Activated CD4-positive, alpha-beta memory T cell treated with anti-CD3 and anti-CD28 coated beads for 36 hours (primary cell): ENCODE measurements around the gene RBM4. TPM values are rescaled to one million over a fixed set of nuclear protein-coding genes. Genes with fewer than 3 reads are reported as not detected.
A peak's percentile ranks its signal among the peaks of the same experiment; 100 is the strongest.
"Not testable (repeated sequence)": the region's sequence is repeated elsewhere in the genome, so short reads cannot be mapped to it uniquely, and the experiment has no call there.

Source experiments
- CTCF ChIA-PET: fragments of 350-600 bp; sonication (Branson Sonifier 250); formaldehyde crosslinking; loops from one replicate; lab custom pipeline; 2021; ENCODE audit warnings: antibody characterized with exemption, inconsistent platforms; lab: Charles Lee
- POLR2A ChIA-PET: fragments of 350-600 bp; sonication (Branson Sonifier 250); formaldehyde crosslinking; loops from one replicate; lab custom pipeline; 2021; ENCODE audit warnings: antibody characterized with exemption; lab: Charles Lee
- DNase-seq: peaks from one replicate; pipeline ENCODE4 v3.0.0-alpha.2; 2020
- H3K27ac Mint-ChIP-seq: one replicate; pipeline ENCODE4 v1.8.0; 2021; ENCODE audit warnings: mixed read lengths
- H3K27me3 Mint-ChIP-seq: one replicate; pipeline ENCODE4 v1.8.0; 2021; ENCODE audit warnings: mixed read lengths
- H3K36me3 Mint-ChIP-seq: one replicate; pipeline ENCODE4 v1.8.0; 2021; ENCODE audit warnings: mixed read lengths
- H3K4me1 Mint-ChIP-seq: one replicate; pipeline ENCODE4 v1.8.0; 2021; ENCODE audit warnings: low read depth, mixed read lengths
- H3K4me3 Mint-ChIP-seq: one replicate; pipeline ENCODE4 v1.8.0; 2021; ENCODE audit warnings: mild to moderate bottlenecking, mixed read lengths
- H3K9me3 Mint-ChIP-seq: one replicate; pipeline ENCODE4 v1.8.0; 2021; ENCODE audit warnings: mixed read lengths
- intact Hi-C: fragments of 100-400 bp; cut with micrococcal nuclease; formaldehyde crosslinking; loops from one replicate; pipeline ENCODE4 v1.15.1; 2023
- total RNA-seq, 2 experiments: library from RNA; stranded (reverse); gene quantifications; one replicate each; pipeline ENCODE4 v1.2.3, GENCODE V29; 2021

The RBM4 gene
- total RNA-seq, 2 experiments from 2014 or later = 87.0 to 94.0 TPM

DNA sequence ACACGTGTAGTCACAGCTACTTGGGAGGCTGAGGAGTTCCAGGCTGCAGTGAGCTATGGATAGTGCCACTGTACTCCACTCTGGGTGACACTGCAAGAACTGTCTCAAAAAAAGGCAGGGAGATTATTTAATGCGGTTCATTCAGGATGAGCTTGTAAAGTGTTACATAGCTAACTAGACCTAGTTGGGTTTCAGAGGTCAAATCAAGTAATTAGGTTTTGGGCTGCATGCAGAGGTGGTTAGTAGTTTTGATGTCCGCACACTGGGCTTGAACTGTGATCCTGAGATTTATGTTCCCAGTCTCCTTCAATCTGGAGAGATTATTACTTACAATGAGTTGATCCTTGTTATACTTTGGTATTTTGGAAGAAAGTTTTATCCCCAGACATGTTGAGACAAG, 2.1 kb upstream of the RBM4 start:
- H3K27me3 Mint-ChIP-seq = no peaks in the 10 kb centered on the region
- H3K27ac Mint-ChIP-seq = peak overlapping the region; percentile 43
- no peak for DNase-seq
- intact Hi-C loops = no loop called here
- ChIA-PET POLR2A (interaction anchor here (4.9 to 6.6 kb wide), 3 partner anchors 13 to 41 kb away, joined by 28 to 140 read pairs (median 36); partner anchors contain the start of genes RBM14 and RBM4B), CTCF (interaction anchor here (1.5 to 3.8 kb wide), 2 partner anchors 9 to 42 kb away, joined by 3 to 33 read pairs; partner anchors contain the start of gene RBM4B)
- no peaks in the 10 kb centered on the region for H3K9me3 Mint-ChIP-seq
- peaks cover 52% of the 10 kb centered on the region for H3K4me1 Mint-ChIP-seq
- H3K36me3 Mint-ChIP-seq = peaks cover 53% of the 10 kb centered on the region
- H3K4me3 Mint-ChIP-seq = no peak overlapping the region

DNA sequence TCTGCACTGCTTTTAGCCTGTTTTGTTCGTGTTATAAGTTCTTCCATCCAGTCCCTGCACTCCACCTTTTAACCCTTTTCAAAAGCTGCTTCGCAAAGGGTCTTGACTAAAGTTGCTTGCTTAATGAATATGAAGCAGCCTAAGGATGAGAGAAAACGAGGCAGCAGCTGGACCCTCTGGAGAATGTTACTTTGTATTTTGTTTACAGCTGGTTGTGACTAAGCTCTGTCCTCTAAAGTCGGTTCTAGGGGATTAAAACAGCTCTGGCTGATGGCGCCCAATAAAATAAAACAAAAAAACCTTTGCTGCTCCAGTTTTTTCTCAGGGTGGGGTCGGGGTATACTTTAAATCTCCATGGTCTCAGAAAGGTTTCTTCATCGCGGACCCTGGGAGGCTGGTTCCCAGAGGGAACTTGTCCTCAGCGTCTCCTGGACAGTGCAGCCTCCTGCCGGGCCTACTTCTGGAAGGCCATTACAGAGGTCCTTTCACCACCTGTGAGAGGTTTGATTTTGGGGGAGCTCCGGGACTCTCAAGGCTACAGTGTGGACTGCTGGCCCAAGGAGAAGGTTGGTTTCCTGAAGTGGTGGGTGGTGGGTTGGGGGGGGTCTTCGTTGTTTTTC, 836 bp upstream of the RBM4 start:
- peaks cover 54% of the 10 kb centered on the region for H3K36me3 Mint-ChIP-seq
- DNase-seq = no peak
- H3K27me3 Mint-ChIP-seq = no peaks in the 10 kb centered on the region
- peak overlapping the region; percentile 99 for H3K4me3 Mint-ChIP-seq
- CTCF ChIA-PET = interaction anchor here (0.6 to 3.8 kb wide), 15 partner anchors 9 to 199 kb away, joined by 3 to 33 read pairs (median 5); partner anchors contain the start of genes CCDC87, CCS, MRPL11 and RBM14
- H3K27ac Mint-ChIP-seq = peak overlapping the region; percentile 98
- intact Hi-C loops = loop anchor here (1.0 to 2.0 kb wide), 3 partner anchors 20 to 91 kb away; partner anchors contain the start of genes ACTN3, RBM4B and ZDHHC24
- POLR2A ChIA-PET = interaction anchor here (0.5 to 6.6 kb wide), 15 partner anchors 9 to 209 kb away, joined by 3 to 140 read pairs (median 5); partner anchors contain the start of genes ACTN3, CCDC87, CCS and CTSF
- no peaks in the 10 kb centered on the region for H3K9me3 Mint-ChIP-seq
- H3K4me1 Mint-ChIP-seq = peaks cover 56% of the 10 kb centered on the region

DNA sequence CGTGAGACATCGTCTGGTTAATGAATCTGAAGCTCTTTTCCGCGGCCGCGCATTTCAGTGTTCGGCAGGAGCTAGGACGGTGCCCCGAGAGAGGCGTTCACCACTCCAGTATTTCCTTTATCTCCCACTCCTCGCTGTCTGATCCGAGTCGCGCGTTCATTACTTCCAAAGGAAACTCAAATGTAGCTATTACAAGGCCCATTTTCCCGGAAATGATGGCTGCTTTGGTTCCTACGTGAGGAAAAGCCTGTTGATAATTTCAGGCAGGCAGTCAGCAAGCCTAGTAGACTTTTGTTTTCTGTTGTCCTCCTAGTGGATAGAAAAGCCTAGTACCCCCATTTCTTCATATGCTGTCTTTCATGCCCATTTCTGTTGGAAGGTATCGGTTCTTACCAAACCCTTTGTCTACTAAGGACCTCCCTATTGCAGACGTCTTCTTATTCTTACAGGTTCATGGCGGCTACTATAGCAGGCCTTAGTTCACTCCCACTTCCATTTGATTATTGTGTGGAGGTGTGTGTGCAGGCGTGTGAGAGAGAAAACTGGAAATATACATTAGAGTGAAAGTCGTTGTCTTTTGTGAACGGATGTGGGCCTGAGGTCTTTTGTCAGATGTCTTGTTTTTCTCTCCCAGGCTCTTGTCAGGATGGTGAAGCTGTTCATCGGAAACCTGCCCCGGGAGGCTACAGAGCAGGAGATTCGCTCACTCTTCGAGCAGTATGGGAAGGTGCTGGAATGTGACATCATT, 737 bp downstream of the RBM4 start:
- Mint-ChIP-seq H3K27ac (peak overlapping the region; percentile 98), H3K4me1 (peaks cover 70% of the 10 kb centered on the region), H3K9me3 (no peaks in the 10 kb centered on the region), H3K27me3 (no peaks in the 10 kb centered on the region), H3K36me3 (peaks cover 64% of the 10 kb centered on the region), H3K4me3 (peak overlapping the region; percentile 99)
- DNase-seq = peak; percentile 43
- CTCF ChIA-PET = interaction anchor here (1.3 to 3.8 kb wide), 7 partner anchors 9 to 60 kb away, joined by 3 to 33 read pairs (median 5); partner anchors contain the start of genes RBM14 and RBM4B
- intact Hi-C loops = loop anchor here (2.0 kb wide), 1 partner anchor 92 kb away; the partner anchor contains the start of genes ACTN3 and ZDHHC24
- POLR2A ChIA-PET = interaction anchor here (0.7 to 6.6 kb wide), 11 partner anchors 8 to 350 kb away, joined by 3 to 140 read pairs (median 6); partner anchors contain the start of genes ACTN3, RBM14, RBM4B and YIF1A

DNA sequence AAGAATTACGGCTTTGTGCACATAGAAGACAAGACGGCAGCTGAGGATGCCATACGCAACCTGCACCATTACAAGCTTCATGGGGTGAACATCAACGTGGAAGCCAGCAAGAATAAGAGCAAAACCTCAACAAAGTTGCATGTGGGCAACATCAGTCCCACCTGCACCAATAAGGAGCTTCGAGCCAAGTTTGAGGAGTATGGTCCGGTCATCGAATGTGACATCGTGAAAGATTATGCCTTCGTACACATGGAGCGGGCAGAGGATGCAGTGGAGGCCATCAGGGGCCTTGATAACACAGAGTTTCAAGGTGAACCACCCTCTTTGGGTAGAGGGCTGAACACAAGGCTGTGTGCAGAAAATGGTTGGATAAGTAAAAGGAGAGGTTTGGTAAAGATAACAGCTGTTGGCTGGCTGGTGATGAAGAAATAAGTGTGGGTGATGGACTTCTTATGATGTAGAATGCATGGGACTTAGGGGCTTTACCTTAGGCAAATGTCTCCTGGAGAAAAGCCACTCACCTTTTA, 1.4 kb downstream of the RBM4 start:
- not testable (repeated sequence) for H3K27me3 Mint-ChIP-seq
- POLR2A ChIA-PET = interaction anchor here (1.2 to 6.6 kb wide), 5 partner anchors 7 to 38 kb away, joined by 3 to 140 read pairs (median 28); partner anchors contain the start of genes RBM14 and RBM4B
- intact Hi-C loops = loop anchor here (2.0 kb wide), 1 partner anchor 93 kb away; the partner anchor contains the start of genes ACTN3 and ZDHHC24

DNA sequence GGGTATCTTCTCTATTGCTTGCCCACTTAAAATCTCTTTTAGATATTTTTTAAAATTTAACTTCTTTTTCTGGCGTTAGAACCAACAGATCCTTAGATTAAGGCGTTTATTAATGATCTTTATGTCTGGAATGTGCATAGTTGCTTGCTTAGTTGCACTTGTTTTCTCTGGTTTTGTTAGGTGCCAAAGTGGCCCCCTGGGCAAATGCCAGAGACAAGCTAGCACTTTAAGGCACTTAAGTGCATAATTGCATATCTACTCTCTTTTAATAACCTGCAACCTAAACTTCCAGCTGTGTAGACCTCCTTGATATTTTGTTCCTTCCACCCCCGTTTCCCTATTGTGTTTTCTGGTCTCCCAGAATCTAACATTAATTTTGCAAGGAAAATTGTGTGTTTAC, 3.3 kb downstream of the RBM4 start:
- peaks cover 87% of the 10 kb centered on the region for H3K4me1 Mint-ChIP-seq
- peak overlapping the region; percentile 40 for H3K4me3 Mint-ChIP-seq
- peak overlapping the region; percentile 13 for H3K27ac Mint-ChIP-seq

More for the DNA sequence above, 1.4 kb downstream of the RBM4 start:
- peak overlapping the region; percentile 98 for H3K27ac Mint-ChIP-seq
- H3K4me3 Mint-ChIP-seq = peak overlapping the region; percentile 99
- peaks cover 65% of the 10 kb centered on the region for H3K36me3 Mint-ChIP-seq
- peaks cover 73% of the 10 kb centered on the region for H3K4me1 Mint-ChIP-seq
- not testable (repeated sequence) for H3K9me3 Mint-ChIP-seq, DNase-seq
- CTCF ChIA-PET = interaction anchor here (1.8 to 3.8 kb wide), 3 partner anchors 10 to 38 kb away, joined by 5 to 33 read pairs (median 15); partner anchors contain the start of genes RBM14 and RBM4B

DNA sequence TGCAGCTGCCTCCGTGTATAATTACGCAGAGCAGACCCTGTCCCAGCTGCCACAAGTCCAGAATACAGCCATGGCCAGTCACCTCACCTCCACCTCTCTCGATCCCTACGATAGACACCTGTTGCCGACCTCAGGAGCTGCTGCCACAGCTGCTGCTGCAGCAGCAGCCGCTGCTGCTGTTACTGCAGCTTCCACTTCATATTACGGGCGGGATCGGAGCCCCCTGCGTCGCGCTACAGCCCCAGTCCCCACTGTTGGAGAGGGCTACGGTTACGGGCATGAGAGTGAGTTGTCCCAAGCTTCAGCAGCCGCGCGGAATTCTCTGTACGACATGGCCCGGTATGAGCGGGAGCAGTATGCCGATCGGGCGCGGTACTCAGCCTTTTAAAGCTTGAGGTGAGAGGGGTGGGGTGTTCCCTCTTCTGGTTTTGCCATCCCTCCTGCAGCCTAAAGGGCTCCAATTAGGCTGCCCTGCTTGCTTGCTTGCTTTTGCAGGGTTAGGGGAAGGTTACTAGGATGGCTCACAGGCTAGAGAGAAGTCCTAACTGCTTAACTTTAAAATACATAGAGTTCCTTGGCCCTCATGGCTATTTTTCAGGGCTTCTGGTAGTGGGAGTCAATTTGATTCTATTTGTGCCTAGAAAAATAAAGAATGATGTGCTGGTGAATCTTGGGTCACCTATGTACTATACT, 5.4 kb downstream of the RBM4 start:
- Mint-ChIP-seq H3K4me3 (no peak overlapping the region), H3K27me3 (no peaks in the 10 kb centered on the region), H3K4me1 (peaks cover 83% of the 10 kb centered on the region), H3K27ac (peak overlapping the region; percentile 3), H3K9me3 (no peaks in the 10 kb centered on the region), H3K36me3 (peaks cover 88% of the 10 kb centered on the region)
- no peak for DNase-seq
- intact Hi-C loops = no loop called here
- ChIA-PET POLR2A (no interaction called here), CTCF (interaction anchor here (1.1 kb wide), 1 partner anchor 22 kb away, joined by 3 read pairs; no protein-coding TSS in a partner anchor)

More for the DNA sequence above, 3.3 kb downstream of the RBM4 start:
- DNase-seq = no peak
- Mint-ChIP-seq H3K27me3 (no peaks in the 10 kb centered on the region), H3K36me3 (peaks cover 84% of the 10 kb centered on the region), H3K9me3 (no peaks in the 10 kb centered on the region)
- ChIA-PET CTCF (no interaction called here), POLR2A (interaction anchor here (0.7 to 6.6 kb wide), 3 partner anchors 11 to 37 kb away, joined by 3 to 140 read pairs (median 3); partner anchors contain the start of gene RBM14)
- intact Hi-C loops = no loop called here

DNA sequence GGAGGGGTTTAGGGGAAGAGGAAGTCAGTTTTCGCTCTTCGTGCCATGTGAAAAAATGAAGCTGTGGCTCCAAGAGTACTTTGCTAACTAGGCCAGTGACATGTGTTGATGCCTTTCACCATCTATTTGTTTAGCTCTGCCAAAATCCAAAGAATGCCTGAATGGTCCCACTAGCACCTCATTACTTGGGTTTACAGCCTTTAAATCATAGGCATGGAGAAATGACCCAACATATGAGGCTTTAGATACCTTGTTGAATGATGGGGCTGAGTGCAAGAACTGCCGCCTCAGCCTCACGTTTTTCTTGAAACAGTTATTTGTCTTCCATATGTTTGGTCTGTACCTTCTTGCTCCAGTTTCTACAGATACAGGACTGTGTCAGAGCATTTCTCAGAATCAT, 8.3 kb downstream of the RBM4 start:
- peak overlapping the region; percentile 41 for H3K27ac Mint-ChIP-seq
- H3K27me3 Mint-ChIP-seq = no peaks in the 10 kb centered on the region
- no peak overlapping the region for H3K4me3 Mint-ChIP-seq
- ChIA-PET POLR2A (interaction anchor here (0.6 to 2.1 kb wide), 3 partner anchors 7 to 1712 kb away, joined by 3 to 6 read pairs (median 4); partner anchors contain the start of gene RBM4), CTCF (interaction anchor here (0.8 to 1.6 kb wide), 2 partner anchors 9 to 32 kb away, joined by 3 to 5 read pairs; partner anchors contain the start of gene RBM4)
- H3K9me3 Mint-ChIP-seq = no peaks in the 10 kb centered on the region
- peaks cover 80% of the 10 kb centered on the region for H3K4me1 Mint-ChIP-seq
- H3K36me3 Mint-ChIP-seq = peaks cover 81% of the 10 kb centered on the region
- no peak for DNase-seq
- intact Hi-C loops = no loop called here

DNA sequence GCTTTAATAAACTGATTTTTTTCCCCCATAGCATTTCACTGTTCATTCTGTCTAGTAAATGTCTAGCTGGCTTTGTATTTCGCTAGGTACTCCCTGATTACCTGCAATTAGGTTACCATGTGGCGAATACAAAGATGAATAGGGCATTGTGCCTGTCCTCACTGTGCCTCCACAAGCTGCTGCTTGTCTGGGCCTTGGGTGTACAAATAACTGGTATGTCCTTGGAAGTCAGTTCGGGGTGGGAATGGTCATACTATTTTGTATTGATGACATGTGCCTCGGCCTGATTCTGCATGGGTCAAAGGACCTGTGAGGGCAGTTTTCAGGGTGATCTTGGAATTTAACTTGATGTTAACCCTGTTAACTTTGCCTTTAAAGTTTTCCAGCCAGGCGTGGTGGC, 11.4 kb downstream of the RBM4 start:
- no peak for DNase-seq
- peaks cover 62% of the 10 kb centered on the region for H3K4me1 Mint-ChIP-seq
- peak overlapping the region; percentile 23 for H3K27ac Mint-ChIP-seq
- POLR2A ChIA-PET = interaction anchor here (1.0 to 3.3 kb wide), 3 partner anchors 10 to 14 kb away, joined by 4 to 28 read pairs (median 7); partner anchors contain the start of gene RBM4
- H3K36me3 Mint-ChIP-seq = peaks cover 51% of the 10 kb centered on the region
- H3K4me3 Mint-ChIP-seq = no peak overlapping the region
- intact Hi-C loops = no loop called here
- no peaks in the 10 kb centered on the region for H3K9me3 Mint-ChIP-seq
- CTCF ChIA-PET = interaction anchor here (1.1 to 3.2 kb wide), 4 partner anchors 10 to 104 kb away, joined by 3 to 12 read pairs (median 4); partner anchors contain the start of genes ACTN3, RBM4B and ZDHHC24
- H3K27me3 Mint-ChIP-seq = no peaks in the 10 kb centered on the region

DNA sequence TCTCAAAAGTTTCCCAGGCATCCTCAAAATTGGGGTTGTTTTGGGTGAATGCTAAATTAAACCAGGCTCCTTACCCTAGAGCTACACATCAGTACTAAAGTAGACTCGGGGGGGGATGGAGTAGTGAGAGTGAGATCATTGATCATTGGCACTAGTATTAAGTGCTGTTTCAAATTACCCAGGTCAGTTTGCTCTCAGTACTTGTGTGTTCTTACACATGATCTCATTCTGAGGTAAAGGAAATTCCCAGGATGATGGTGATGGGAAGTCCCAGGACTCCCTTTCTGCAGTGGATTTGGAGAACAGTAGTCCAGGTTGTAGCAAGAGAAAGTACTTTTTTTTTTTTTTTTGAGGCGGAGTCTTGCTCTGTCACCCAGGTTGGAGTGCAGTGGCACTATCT, 12.5 kb downstream of the RBM4 start:
- DNase-seq = no peak
- intact Hi-C loops = no loop called here
- ChIA-PET POLR2A (interaction anchor here (0.6 to 3.3 kb wide), 3 partner anchors 12 to 171 kb away, joined by 3 to 28 read pairs (median 4); partner anchors contain the start of genes DPP3 and RBM4), CTCF (interaction anchor here (3.2 kb wide), 1 partner anchor 28 kb away, joined by 12 read pairs; no protein-coding TSS in a partner anchor)
- H3K36me3 Mint-ChIP-seq = peaks cover 44% of the 10 kb centered on the region
- no peaks in the 10 kb centered on the region for H3K9me3 Mint-ChIP-seq
- H3K27me3 Mint-ChIP-seq = no peaks in the 10 kb centered on the region
- H3K4me1 Mint-ChIP-seq = peaks cover 55% of the 10 kb centered on the region
- H3K4me3 Mint-ChIP-seq = no peak overlapping the region
- H3K27ac Mint-ChIP-seq = peak overlapping the region; percentile 33

DNA sequence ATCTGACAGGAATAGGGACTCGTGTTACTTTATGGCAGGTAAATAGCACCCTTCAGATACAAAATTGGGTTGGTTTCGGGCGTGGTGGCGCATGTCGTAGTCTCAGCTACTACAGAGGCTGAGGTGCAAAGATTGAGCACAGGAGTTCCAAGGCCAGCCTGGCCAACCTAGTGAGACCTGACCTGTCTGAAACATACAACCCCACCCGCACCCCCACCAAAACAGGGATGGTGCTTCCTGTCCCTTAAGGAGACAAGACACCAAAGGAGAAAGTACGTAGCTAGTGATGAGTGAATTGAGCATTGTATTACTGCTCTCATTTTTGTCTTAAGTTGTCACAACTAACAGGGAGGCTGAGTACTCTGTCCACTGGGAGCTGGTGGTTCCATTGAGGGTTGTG, 14.1 kb downstream of the RBM4 start:
- intact Hi-C loops = no loop called here
- no peak for DNase-seq
- POLR2A ChIA-PET = interaction anchor here (0.7 to 2.0 kb wide), 4 partner anchors 11 to 25 kb away, joined by 3 to 10 read pairs (median 4); partner anchors contain the start of genes RBM4 and RBM4B
- Mint-ChIP-seq H3K36me3 (peaks cover 31% of the 10 kb centered on the region), H3K4me3 (no peak overlapping the region), H3K27me3 (no peaks in the 10 kb centered on the region), H3K4me1 (peaks cover 39% of the 10 kb centered on the region), H3K9me3 (no peaks in the 10 kb centered on the region), H3K27ac (peak overlapping the region; percentile 33)
- CTCF ChIA-PET = interaction anchor here (1.0 kb wide), 1 partner anchor 73 kb away, joined by 4 read pairs; no protein-coding TSS in a partner anchor
